GM21381 (cell line): ENCODE results near the gene B4GALNT3.

Experiments
- ATAC-seq: cut with Tn5 transposase; IDR thresholded peaks from one replicate; pipeline ENCODE4 v1.9.1; 2021; ENCODE audit warnings: mild to moderate bottlenecking, moderate library complexity; ENCODE audit not compliant: unreplicated experiment

Gene B4GALNT3

GRCh38 chr12:508145-508544 lies 48.4 kb downstream of the B4GALNT3 start:
- ATAC-seq = no peak

GRCh38 chr12:508795-509194 lies 49.1 kb downstream of the B4GALNT3 start:
- ATAC-seq = no peak

GRCh38 chr12:509500-509899 lies 49.8 kb downstream of the B4GALNT3 start:
- ATAC-seq = no peak

- no peak for ATAC-seq
These were observed 50.5 kb downstream of the B4GALNT3 start for GRCh38 chr12:510071-510825.

- ATAC-seq = no peak
These were observed 53.2 kb downstream of the B4GALNT3 start for GRCh38 chr12:512933-513332.

GRCh38 chr12:513446-513845 lies 53.7 kb downstream of the B4GALNT3 start:
- no peak for ATAC-seq

GRCh38 chr12:517538-517937 lies 57.8 kb downstream of the B4GALNT3 start:
- no peak for ATAC-seq

GRCh38 chr12:520119-520518 lies 60.4 kb downstream of the B4GALNT3 start:
- no peak for ATAC-seq

GRCh38 chr12:522692-523378 lies 63.1 kb downstream of the B4GALNT3 start:
- ATAC-seq = no peak

- ATAC-seq = no peak
These were observed 64.6 kb downstream of the B4GALNT3 start for GRCh38 chr12:524167-524951.

GRCh38 chr12:526089-526488 lies 66.3 kb downstream of the B4GALNT3 start:
- ATAC-seq = no peak

- no peak for ATAC-seq
These were observed 67.5 kb downstream of the B4GALNT3 start for GRCh38 chr12:527241-527640.

- ATAC-seq = no peak
These were observed 68.0 kb downstream of the B4GALNT3 start for GRCh38 chr12:527729-528128.

GRCh38 chr12:530308-530707 lies 70.6 kb downstream of the B4GALNT3 start:
- no peak for ATAC-seq

GRCh38 chr12:530821-531220 lies 71.1 kb downstream of the B4GALNT3 start:
- ATAC-seq = no peak

- ATAC-seq = no peak
These were observed 72.3 kb downstream of the B4GALNT3 start for GRCh38 chr12:531951-532585.

GRCh38 chr12:532908-533565 lies 73.3 kb downstream of the B4GALNT3 start:
- no peak for ATAC-seq

GRCh38 chr12:533718-534117 lies 74.0 kb downstream of the B4GALNT3 start:
- ATAC-seq = no peak

GRCh38 chr12:534216-534615 lies 74.5 kb downstream of the B4GALNT3 start:
- no peak for ATAC-seq

- ATAC-seq = no peak
These were observed 75.7 kb downstream of the B4GALNT3 start for GRCh38 chr12:535396-535795.

GRCh38 chr12:536751-537245 lies 77.1 kb downstream of the B4GALNT3 start:
- ATAC-seq = no peak
